Inflammatory macrophage (primary cell): ENCODE data around the gene SLC6A5.

Experiments
- DNase-seq, 2 donors: peaks; one replicate each; pipeline ENCODE4 v3.0.0-alpha.2; 2020 to 2022

Gene SLC6A5

DNA sequence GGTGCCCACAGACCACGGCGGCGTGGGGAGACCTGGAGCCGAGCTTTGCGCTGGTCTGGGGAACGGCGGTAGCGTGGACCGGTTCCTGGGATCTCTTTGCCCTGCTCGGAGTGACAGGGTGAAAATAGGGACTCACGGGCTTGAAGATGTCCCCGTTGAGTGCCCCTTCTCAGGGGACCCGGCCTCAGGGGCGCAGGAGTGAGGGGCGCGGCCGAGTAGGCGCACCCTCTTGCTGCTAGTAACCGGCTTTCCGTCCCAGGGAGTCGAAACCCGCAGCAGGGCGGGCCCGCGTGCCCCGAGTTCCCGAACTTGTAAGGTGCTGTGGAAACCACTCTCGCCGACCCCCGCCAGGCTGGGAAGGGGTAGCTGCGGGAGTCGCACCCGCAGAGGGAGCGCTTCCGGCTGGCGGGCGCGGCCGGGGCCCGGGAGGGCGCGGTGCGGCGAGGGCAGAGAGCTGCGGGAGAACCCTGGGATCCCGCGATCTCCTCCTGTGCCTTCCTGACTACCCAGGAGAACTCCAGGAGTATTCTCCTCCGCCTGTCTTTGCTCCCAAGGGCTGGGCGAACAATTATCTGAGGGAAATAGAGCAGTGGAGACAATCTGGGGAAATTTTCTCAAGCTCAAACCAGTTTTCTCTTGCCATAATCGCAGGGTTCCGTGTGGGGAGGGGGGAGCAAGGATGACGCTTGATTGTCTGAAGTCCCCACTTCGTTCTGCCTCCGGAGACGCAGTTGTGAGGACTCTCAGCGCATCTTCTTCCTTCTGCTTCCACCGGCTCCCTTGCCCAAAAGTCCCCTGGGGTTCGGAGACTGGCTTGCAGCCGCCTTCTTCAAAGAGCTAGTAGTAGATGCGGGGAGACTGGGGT, 70.6 kb downstream of the SLC6A5 start:
- DNase-seq = no peak

DNA sequence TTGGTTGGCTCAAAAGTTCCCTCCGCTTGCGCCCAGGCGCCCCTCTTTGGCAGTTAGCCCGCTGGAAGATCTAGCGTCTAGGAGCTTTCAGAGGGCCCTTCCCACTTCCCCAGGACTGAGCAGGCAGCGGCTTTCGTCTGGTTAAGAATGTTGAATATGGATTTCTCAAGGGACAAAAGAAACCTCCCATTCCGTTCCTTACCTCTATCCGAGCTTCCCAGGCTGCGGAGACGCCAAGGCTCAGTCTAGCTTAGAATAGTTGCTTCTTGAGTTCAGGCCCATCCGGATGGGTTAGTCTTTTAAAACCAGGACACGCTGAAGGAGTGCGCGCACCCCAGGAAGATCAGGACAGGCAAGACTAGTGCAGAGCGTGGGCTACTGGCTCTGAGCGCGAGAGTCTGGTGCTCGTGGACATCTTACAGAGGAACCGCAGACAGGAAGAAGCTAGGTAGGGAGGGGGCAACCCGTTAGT, 71.6 kb downstream of the SLC6A5 start:
- DNase-seq = no peak

DNA sequence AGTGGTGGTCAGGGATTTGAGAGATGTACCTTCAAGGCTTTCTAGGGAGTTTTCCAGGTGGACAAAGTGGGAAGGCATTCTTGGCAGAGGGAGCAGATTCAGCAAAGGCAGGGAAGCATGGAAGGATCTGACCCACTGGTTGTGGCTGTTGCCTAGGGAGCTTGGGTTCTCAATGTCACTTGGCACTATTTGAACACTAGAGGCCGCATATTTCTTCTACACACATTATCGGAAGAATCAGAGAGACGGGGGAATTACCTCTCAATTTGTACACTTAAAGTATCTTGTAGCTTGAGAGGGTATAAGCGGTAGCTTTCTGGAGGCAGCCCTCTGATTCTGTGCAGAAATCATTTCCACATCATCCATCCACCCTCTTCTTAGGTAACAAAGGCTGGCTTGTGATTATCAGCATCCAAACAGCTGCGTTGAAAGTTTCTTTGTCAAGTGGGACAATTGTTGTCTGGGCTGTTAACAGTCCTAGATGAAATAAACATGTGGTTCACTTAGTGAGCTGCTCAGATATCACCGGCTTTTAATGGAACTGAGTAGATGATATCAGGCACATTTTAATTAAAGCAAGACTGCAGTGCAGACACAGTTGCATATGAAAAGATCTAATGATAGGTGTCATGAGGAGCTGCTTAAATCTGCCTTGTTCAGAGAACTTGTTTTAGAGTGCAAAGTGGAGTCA, 72.6 kb downstream of the SLC6A5 start:
- DNase-seq = no peak

DNA sequence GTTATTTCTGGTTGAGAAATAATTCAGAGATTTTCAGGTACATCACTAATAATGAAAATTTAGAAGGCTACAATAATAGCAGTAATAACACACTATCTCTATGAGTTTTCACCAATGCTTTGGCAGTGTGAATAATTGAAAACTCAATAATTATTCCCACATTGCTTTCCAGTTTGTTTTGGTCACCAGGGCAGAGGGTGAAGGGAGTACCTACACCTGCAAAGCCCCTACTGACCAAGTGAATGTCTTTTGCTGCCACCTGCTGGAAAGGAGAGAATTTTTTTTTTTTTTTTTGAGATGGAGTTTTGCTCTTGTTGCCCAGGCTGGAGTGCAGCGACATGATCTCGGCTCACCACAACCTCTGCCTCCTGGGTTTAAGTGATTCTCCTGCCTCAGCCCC, 73.2 kb downstream of the SLC6A5 start:
- no peak for DNase-seq

DNA sequence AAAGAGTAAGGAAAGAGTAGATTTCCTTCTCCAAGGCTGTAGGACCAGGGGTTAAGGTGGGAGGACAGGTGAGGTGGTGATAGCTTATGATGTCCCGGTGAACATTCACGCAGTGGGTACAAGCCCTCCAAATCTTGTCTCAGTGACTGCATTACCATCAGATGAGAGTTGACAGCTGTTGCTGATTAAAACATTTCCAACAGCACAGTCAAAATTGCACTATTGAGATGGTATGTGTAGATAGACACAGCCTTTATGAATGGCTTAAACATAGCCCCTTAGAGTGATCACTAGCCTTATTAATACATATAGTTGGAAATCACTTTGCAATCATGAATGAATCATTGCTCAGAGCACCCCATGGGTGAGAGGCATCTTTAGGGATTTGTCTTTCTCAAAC, 77.2 kb downstream of the SLC6A5 start:
- no peak for DNase-seq

DNA sequence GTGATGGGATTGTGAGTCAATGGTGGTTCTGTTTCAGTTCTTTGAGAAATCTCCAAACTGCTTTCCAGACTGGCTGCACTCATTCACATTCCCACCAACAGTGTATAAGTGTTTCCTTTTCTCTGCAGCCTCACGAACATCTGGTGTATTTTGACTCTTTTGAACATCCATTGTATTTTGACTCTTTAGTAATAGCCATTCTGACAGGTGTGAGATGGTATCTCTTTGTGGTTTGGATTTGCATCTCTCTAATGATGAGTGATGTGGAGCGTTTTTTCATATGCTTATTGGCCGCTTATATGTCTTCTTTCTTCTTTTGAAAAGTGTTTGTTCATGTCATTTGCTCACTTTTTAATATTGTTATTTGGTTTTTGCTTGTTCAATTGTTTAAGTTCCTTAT, 89.4 kb downstream of the SLC6A5 start:
- no peak for DNase-seq

DNA sequence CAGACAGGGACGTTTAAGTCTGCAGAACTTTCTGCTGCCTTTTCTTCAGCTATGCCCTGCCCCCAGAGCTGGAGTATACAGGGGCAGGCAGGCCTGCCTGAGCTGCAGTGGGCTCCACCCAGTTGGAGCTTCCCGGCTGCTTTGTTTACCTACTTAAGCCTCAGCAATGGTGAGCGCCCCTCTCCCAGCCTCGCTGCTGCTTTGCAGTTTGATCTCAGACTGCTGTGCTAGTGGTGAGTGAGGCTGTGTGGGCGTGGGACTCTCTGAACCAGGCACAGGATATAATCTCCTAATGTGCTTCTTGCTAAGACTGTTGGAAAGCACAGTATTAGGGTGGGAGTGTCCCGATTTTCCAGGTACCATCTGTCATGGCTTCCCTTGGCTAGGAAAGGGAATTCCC, 108.5 kb downstream of the SLC6A5 start:
- DNase-seq = no peak
